BE2C (cell line): ENCODE data around the gene SFRP5.

Source experiments
- DNase-seq: peaks from one replicate; pipeline ENCODE4 v3.0.0-alpha.2; 2020
- H3K27me3 ChIP-seq: fragments of 250-450 bp; sonication (Bioruptor Pico); 2 replicates; pipeline ENCODE4 v1.5.1; 2020; ENCODE audit warnings: mild to moderate bottlenecking
- H3K36me3 ChIP-seq: fragments of 250-450 bp; sonication (Bioruptor Pico); 2 replicates; pipeline ENCODE4 v1.5.1; 2020; ENCODE audit warnings: mild to moderate bottlenecking
- H3K4me1 ChIP-seq: fragments of 250-450 bp; sonication (Bioruptor Pico); 2 replicates; pipeline ENCODE4 v1.5.1; 2020
- H3K4me3 ChIP-seq: 2 replicates; pipeline ENCODE4 v1.5.1; 2011; ENCODE audit warnings: low read depth, low read length
- H3K9me3 ChIP-seq: fragments of 250-450 bp; sonication (Bioruptor Pico); 2 replicates; pipeline ENCODE4 v1.5.1; 2020
- CTCF ChIP-seq: IDR thresholded peaks from 2 replicates; pipeline ENCODE4 v1.5.1; 2012; ENCODE audit warnings: mild to moderate bottlenecking, low read depth, low read length

SFRP5 gene

DNA sequence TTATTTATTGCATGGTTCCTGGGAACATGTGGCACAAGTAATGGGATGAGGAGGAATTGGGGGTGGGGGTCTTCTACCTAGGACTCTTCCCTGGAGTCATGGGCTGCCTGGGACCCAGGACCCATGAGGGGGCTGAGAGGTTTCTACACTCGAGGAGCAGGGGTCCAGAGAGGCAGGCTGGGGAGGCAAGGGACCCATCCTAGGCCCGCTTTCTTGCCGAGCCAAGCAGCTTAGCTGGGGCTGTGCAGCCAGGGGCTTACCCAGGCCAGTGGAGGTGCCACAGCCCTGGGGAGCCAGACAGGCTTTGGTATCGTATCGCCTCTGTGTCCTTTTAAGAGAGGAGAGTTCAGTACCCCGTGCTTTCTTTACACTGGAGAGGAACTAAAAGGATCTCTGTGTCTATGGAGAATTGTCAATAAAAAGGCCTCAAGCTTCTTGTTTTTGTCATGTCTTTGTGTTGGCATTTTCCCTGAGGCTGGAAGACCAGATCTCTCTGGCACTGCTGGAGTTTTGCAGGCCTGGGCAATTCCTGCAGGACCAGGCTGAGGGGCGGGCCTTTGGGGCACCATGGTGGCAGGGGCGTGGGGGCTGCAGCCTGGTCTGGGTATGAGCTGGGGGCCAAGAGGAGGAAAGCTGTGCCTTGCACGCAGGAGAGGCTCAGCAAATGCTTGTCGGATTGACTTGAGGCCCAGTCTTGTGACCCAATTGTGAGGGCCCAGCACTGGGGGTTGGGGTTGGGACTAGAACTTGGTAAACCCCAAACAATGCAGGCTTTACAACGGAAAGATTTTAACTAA is 11.1 kb downstream of the SFRP5 start:
- H3K4me3 ChIP-seq = no peak overlapping the region
- H3K4me1 ChIP-seq = no peaks in the 10 kb centered on the region
- no peaks in the 10 kb centered on the region for H3K27me3 ChIP-seq
- no peak for DNase-seq
- no peak for TF ChIP-seq CTCF
- H3K36me3 ChIP-seq = no peaks in the 10 kb centered on the region; the same call in 1 of the 2 replicates
- H3K9me3 ChIP-seq = no peaks in the 10 kb centered on the region

DNA sequence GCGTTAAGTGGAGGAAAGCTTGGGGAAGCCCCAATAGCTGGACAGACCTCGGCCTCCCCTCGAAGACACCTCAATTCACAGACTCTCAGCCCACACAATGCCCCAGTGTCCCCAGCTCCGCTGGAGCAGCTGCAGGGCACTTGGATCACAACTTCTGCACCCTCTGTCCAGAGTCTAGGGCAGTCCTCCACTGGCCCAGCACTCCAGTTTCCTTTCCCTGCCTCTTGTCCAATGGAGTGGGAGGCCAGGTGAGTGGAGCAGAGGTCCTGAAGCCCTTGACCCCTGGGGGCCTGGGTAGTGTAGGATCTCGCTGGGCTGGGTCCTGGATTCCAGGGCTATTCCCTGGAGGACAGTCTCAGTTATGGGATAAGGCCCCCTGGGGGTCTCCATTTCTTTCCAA is 11.9 kb downstream of the SFRP5 start:
- Histone ChIP-seq H3K4me3 (no peak overlapping the region), H3K36me3 (peaks cover under 1% of the 10 kb centered on the region), H3K27me3 (no peaks in the 10 kb centered on the region), H3K4me1 (no peaks in the 10 kb centered on the region), H3K9me3 (no peaks in the 10 kb centered on the region)
- TF ChIP-seq CTCF = no peak
- no peak for DNase-seq

GRCh38 chr10:97759158-97759887 is 12.5 kb downstream of the SFRP5 start:
- Histone ChIP-seq H3K36me3 (peaks cover 6% of the 10 kb centered on the region), H3K27me3 (no peaks in the 10 kb centered on the region), H3K9me3 (no peaks in the 10 kb centered on the region), H3K4me1 (no peaks in the 10 kb centered on the region), H3K4me3 (no peak overlapping the region)
- peak; percentile 86 for DNase-seq
- TF ChIP-seq CTCF = peak; percentile 96

GRCh38 chr10:97757471-97757870 is 14.3 kb downstream of the SFRP5 start:
- peaks cover 12% of the 10 kb centered on the region for H3K36me3 ChIP-seq
- H3K27me3 ChIP-seq = no peaks in the 10 kb centered on the region
- TF ChIP-seq CTCF = no peak
- H3K4me1 ChIP-seq = no peaks in the 10 kb centered on the region
- no peak for DNase-seq
- H3K4me3 ChIP-seq = no peak overlapping the region
- H3K9me3 ChIP-seq = no peaks in the 10 kb centered on the region

GRCh38 chr10:97755718-97756117 is 16.1 kb downstream of the SFRP5 start:
- no peaks in the 10 kb centered on the region for H3K4me1 ChIP-seq
- no peak overlapping the region for H3K4me3 ChIP-seq
- no peak for DNase-seq
- H3K27me3 ChIP-seq = no peaks in the 10 kb centered on the region
- H3K9me3 ChIP-seq = no peaks in the 10 kb centered on the region
- TF ChIP-seq CTCF = no peak
- peaks cover 12% of the 10 kb centered on the region for H3K36me3 ChIP-seq

- TF ChIP-seq CTCF = no peak
- Histone ChIP-seq H3K36me3 (peaks cover 16% of the 10 kb centered on the region), H3K4me1 (no peaks in the 10 kb centered on the region), H3K9me3 (no peaks in the 10 kb centered on the region), H3K27me3 (no peaks in the 10 kb centered on the region), H3K4me3 (no peak overlapping the region)
- no peak for DNase-seq
Measured at GRCh38 chr10:97754726-97755125, 17.1 kb downstream of the SFRP5 start.
